ENCODE results near the gene LAMTOR3. TPM values are rescaled to one million over a fixed set of nuclear protein-coding genes. Genes with fewer than 3 reads are reported as not detected.
A peak's percentile ranks its signal among the peaks of the same experiment; 100 is the strongest.

The LAMTOR3 gene
- polyA plus RNA-seq, 1 of the 3 experiments (the other 2 are of a cell fraction) = 20.8 TPM

- no peaks in the 10 kb centered on the region for H3K9me3 ChIP-seq
- no peak overlapping the region for H3K4me3 ChIP-seq (ENCODE audit: low read depth in 2 of 2, low read length in 1 of 2)
- DNase-seq = no peak
- no peaks in the 10 kb centered on the region for H3K9me2 ChIP-seq
- H3K4me1 ChIP-seq (ENCODE audit: control insufficient read depth in 1 of 2, insufficient read depth in 2 of 2, low read depth in 1 of 2, low read length in 1 of 2) = no peaks in the 10 kb centered on the region; a peak in 1 of 4 replicates
- H3F3A ChIP-seq (replicated peaks; ENCODE audit: insufficient read depth) = peaks cover 22% of the 10 kb centered on the region
- H3K36me3 ChIP-seq (replicated peaks in 1 of 2; ENCODE audit: control insufficient read depth in 1 of 2, insufficient read depth in 2 of 2, low read length in 1 of 2) = peaks cover 67 to 73% of the 10 kb centered on the region in 2 experiments
- no peak overlapping the region for H3K9ac ChIP-seq
- ChIA-PET CTCF (interaction anchor here (0.8 to 1.7 kb wide), 6 partner anchors 9 to 423 kb away, joined by 3 to 8 read pairs (median 4); partner anchors contain the start of gene LAMTOR3), POLR2A (interaction anchor here (1.0 kb wide), 1 partner anchor 9 kb away, joined by 3 read pairs; the partner anchor contains the start of gene LAMTOR3)
- TF ChIP-seq GABPA (IDR thresholded peaks at IDR 0.05; ENCODE audit: low read depth) (no peak), EZH2phosphoT487 (IDR thresholded peaks at IDR 0.05; ENCODE audit: borderline replicate concordance, low read depth) (no peak), PBX3 (IDR thresholded peaks at IDR 0.05) (no peak), MXI1 (IDR thresholded peaks at IDR 0.05; ENCODE audit: low read depth, low read length) (no peak), RXRA (IDR thresholded peaks at IDR 0.05; ENCODE audit: borderline replicate concordance, low read depth) (no peak), NFIC (IDR thresholded peaks at IDR 0.05; ENCODE audit: borderline replicate concordance) (no peak), RCOR1 (IDR thresholded peaks at IDR 0.05; ENCODE audit: low read length) (no peak), SIN3A (IDR thresholded peaks at IDR 0.05; ENCODE audit: borderline replicate concordance, low read depth, low read length) (no peak), SMC3 (IDR thresholded peaks at IDR 0.05; ENCODE audit: low read depth, low read length) (no peak), GATA2 (CRISPR knock-in tag; IDR thresholded peaks at IDR 0.05) (no peak), ZBTB33 (IDR thresholded peaks at IDR 0.05; ENCODE audit: borderline replicate concordance, low read depth) (no peak), FOXJ3 (CRISPR knock-in tag; IDR thresholded peaks at IDR 0.05) (no peak), TEAD4 (IDR thresholded peaks at IDR 0.05; ENCODE audit: borderline replicate concordance, insufficient read depth) (no peak), MEF2A (IDR thresholded peaks at IDR 0.05; ENCODE audit: borderline replicate concordance, low read depth) (no peak), POLR2AphosphoS5 (IDR thresholded peaks at IDR 0.05; ENCODE audit: low read depth, low read length) (no peak), REST (IDR thresholded peaks at IDR 0.05; ENCODE audit: low read depth, low read length) (no peak), EP300 (IDR thresholded peaks at IDR 0.05; ENCODE audit: borderline replicate concordance in 1 of 2, low read depth in 1 of 2, low read length in 1 of 2) (no peak)
- H3K4me2 ChIP-seq = no peak overlapping the region
- H3K27ac ChIP-seq (ENCODE audit: low read depth in 2 of 2, low read length in 1 of 2) = 0 out of 4 replicates have a peak overlapping the region, but pooled peaks of 1 of the 2 experiments have one; percentile 7
- no peaks in the 10 kb centered on the region for H3K27me3 ChIP-seq (ENCODE audit: insufficient read depth)
- H2AFZ ChIP-seq (ENCODE audit: low read depth) = no peak overlapping the region
- H4K20me1 ChIP-seq (ENCODE audit: insufficient read depth) = no peaks in the 10 kb centered on the region
- peaks cover 42% of the 10 kb centered on the region for H3K79me2 ChIP-seq (ENCODE audit: insufficient read depth)
These were observed 8.5 kb downstream of the LAMTOR3 start for GRCh38 chr4:99885687-99886086.

Measured in SK-N-SH (cell line).